OCI-LY7 (cell line): Measurements from ENCODE around the gene SNAPIN.

ENCODE experiments used
- CTCF ChIP-seq: fragments of 200-600 bp; sonication (generic); conservative IDR thresholded peaks from 2 replicates; pipeline ENCODE4 v1.5.1; 2014; ENCODE audit warnings: mild to moderate bottlenecking, antibody characterized with exemption, low read length, moderate library complexity, mixed read lengths
- EZH2phosphoT487 ChIP-seq: fragments of 200-600 bp; sonication (generic); IDR thresholded peaks from 2 replicates; pipeline ENCODE4 v1.6.1; 2018; ENCODE audit warnings: low read depth, borderline replicate concordance, mild to moderate bottlenecking, mixed run types, antibody characterized with exemption, low read length, moderate library complexity, mixed read lengths

DNA sequence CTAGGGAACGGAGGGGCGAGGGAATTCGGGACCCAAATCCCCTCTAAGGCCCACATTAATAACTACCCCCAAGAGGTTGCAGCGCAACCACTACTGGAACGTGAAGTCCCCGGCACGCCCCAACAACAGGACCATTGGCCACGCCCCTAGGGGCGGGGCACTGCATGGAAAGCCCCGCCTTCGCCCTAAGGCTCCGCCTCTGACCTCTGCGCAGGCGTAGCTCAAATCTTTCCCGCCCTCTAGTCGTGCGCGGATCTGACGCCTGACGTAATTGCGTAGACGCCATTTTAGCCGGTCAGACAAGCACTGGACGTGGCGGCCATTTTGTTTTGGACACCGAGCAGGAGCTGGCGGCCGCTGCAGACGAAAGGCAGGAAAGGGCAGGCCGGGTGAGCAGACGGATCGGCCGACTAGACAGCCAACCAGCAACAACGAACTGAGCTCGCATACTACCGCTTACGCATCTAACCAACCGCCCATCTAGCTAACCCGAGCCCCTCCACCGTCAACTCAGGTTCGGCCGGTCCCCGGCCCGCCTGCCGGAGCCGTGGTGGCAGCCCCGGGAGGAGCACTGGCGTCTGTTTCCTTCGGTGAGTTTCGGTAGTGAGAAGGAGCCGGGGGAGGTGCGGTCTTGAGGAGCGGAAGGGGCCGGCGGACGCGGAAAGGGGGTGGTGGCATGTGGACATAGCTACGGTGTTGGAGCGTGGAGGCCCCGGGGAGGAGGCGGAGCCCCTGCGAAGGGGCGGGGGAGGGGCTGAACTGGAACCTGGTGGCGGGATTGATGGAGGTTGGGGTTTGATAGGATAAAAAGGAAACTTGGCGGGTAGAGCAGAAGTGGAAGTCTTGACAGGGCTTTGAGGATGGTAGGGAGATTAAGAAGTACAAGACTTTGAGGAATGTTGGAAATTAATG, 24.5 kb upstream of the SNAPIN start, which contains the start of gene CHTOP:
- no peak for TF ChIP-seq CTCF
- TF ChIP-seq EZH2phosphoT487, result no peak
